ENCODE results near the gene C9orf57.

DNA sequence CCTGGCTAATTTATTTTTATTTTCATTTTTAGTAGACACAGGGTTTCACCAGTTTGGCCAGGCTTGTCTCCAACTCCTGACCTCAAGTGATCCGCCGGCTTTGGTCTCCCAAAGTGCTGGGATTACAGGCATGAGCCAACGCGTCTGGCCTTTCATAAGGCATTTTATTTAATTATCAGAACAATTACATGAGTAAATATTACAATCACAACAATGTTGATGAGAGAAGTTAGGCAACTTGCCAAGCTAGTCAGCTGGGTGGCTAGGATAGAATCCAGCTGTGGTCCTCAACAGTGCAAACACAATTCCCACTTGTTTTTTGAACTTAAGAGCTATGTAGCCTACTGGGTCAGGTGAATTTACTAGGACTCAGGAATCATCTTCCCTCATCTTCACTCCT, 22.0 kb downstream of the C9orf57 start:
- TF ChIP-seq POLR2A (IDR thresholded peaks at IDR 0.05) (no peak), CTCF (IDR thresholded peaks at IDR 0.05) (no peak), POLR2AphosphoS5 (IDR thresholded peaks at IDR 0.05) (no peak), EP300 (IDR thresholded peaks at IDR 0.05) (no peak)

Data from gastroesophageal sphincter (tissue), 3 donors.